Uterus (tissue), 2 donors: ENCODE measurements around the gene GNG12.

Source experiments
- POLR2A ChIP-seq, 2 donors: fragments of 450-650 bp; IDR thresholded peaks; one replicate each; pipeline ENCODE4 v1.6.1; 2016; ENCODE audit warnings: antibody characterized with exemption in 2 of 2, mild to moderate bottlenecking in 1 of 2, moderate library complexity in 1 of 2
- TF ChIP-seq, protein P1 (sequence below), 4 experiments: fragments of 200-600 bp in 2 of 4; fragments of 450-650 bp in 2 of 4; sonication (generic) in 2 of 4; IDR thresholded peaks; one replicate each; pipeline ENCODE4 v1.5.1; 2016 to 2019; ENCODE audit warnings: antibody characterized with exemption in 4 of 4, mild to moderate bottlenecking in 2 of 4, moderate library complexity in 1 of 4

DNA sequence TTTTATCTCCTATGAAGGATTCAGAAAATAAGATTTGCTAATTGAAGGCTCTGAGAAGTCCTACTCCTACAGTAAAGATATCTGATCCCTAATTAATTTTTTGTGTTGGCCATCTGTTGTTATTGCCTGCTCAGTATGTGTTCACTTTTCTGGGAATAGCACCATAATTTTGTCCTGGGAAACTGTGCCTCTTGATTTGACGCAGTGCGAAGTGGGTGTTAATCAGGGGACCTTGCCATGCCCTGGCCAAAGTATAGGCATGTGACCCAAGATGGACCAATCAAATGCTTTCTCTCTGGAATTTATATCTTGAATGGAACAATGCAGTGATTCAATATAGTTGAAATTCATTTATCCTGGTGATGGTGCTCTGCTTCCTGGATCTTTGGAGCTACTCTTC is 30.4 kb upstream of the GNG12 start:
- TF ChIP-seq, protein P1, sequence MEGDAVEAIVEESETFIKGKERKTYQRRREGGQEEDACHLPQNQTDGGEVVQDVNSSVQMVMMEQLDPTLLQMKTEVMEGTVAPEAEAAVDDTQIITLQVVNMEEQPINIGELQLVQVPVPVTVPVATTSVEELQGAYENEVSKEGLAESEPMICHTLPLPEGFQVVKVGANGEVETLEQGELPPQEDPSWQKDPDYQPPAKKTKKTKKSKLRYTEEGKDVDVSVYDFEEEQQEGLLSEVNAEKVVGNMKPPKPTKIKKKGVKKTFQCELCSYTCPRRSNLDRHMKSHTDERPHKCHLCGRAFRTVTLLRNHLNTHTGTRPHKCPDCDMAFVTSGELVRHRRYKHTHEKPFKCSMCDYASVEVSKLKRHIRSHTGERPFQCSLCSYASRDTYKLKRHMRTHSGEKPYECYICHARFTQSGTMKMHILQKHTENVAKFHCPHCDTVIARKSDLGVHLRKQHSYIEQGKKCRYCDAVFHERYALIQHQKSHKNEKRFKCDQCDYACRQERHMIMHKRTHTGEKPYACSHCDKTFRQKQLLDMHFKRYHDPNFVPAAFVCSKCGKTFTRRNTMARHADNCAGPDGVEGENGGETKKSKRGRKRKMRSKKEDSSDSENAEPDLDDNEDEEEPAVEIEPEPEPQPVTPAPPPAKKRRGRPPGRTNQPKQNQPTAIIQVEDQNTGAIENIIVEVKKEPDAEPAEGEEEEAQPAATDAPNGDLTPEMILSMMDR (IDR thresholded peaks at IDR 0.05): no peak
- no peak for TF ChIP-seq POLR2A (IDR thresholded peaks at IDR 0.05)
